HepG2 (cell line): ENCODE data around the gene ZNF506. TPM values are rescaled to one million over a fixed set of nuclear protein-coding genes. Genes with fewer than 3 reads are reported as not detected.
A peak's percentile ranks its signal among the peaks of the same experiment; 100 is the strongest.

Experiments
- HNRNPL ChIP-seq: fragments of 200-400 bp; formaldehyde crosslinking; IDR thresholded peaks from 2 replicates; pipeline ENCODE4 v1.6.1; 2017; ENCODE audit warnings: mild to moderate bottlenecking, low read depth, low read length
- HOXA7 ChIP-seq: sonication (generic); formaldehyde crosslinking; IDR thresholded peaks from 2 replicates; pipeline ENCODE4 v1.8.1; 2022; ENCODE audit warnings: mild to moderate bottlenecking, missing genetic modification reagents, moderate library complexity
- IKZF4 ChIP-seq: sonication (generic); formaldehyde crosslinking; IDR thresholded peaks from 2 replicates; pipeline ENCODE4 v1.5.1; 2020; ENCODE audit warnings: borderline replicate concordance, mild to moderate bottlenecking, low read depth, missing genetic modification reagents; ENCODE audit errors: not compliant biosample characterization
- JDP2 ChIP-seq: sonication (generic); formaldehyde crosslinking; IDR thresholded peaks from 2 replicates; pipeline ENCODE4 v1.8.1; 2022; ENCODE audit warnings: missing genetic modification reagents, borderline replicate concordance
- MEIS2 ChIP-seq: sonication (generic); formaldehyde crosslinking; IDR thresholded peaks from 2 replicates; pipeline ENCODE4 v1.9.0; 2021; ENCODE audit warnings: mild to moderate bottlenecking, missing genetic modification reagents
- NFATC3 ChIP-seq: sonication (generic); formaldehyde crosslinking; IDR thresholded peaks from 2 replicates; pipeline ENCODE4 v1.5.1; 2020; ENCODE audit warnings: mild to moderate bottlenecking, missing genetic modification reagents
- NFYC ChIP-seq: IDR thresholded peaks from 2 replicates; pipeline ENCODE4 v1.6.1; 2016; ENCODE audit warnings: missing genetic modification reagents, missing compliant biosample characterization
- NR2F6 ChIP-seq, 2 experiments: IDR thresholded peaks; 2 replicates each; pipeline ENCODE4 v1.6.1; 2016; ENCODE audit warnings: antibody characterized with exemption in 1 of 2, mild to moderate bottlenecking in 1 of 2
- PTBP1 ChIP-seq: fragments of 200-400 bp; formaldehyde crosslinking; IDR thresholded peaks from 2 replicates; pipeline ENCODE4 v1.6.1; 2018; ENCODE audit warnings: low read length, low read depth; ENCODE audit not compliant: poor library complexity, severe bottlenecking
- SCMH1 ChIP-seq: sonication (generic); formaldehyde crosslinking; IDR thresholded peaks from 2 replicates; pipeline ENCODE4 v1.9.0; 2021; ENCODE audit warnings: missing genetic modification reagents, mild to moderate bottlenecking, borderline replicate concordance
- ZBTB42 ChIP-seq: sonication (generic); formaldehyde crosslinking; IDR thresholded peaks from 2 replicates; pipeline ENCODE4 v1.5.0; 2020; ENCODE audit warnings: mild to moderate bottlenecking, missing genetic modification reagents
- ZNF326 ChIP-seq: sonication (generic); formaldehyde crosslinking; IDR thresholded peaks from 2 replicates; pipeline ENCODE4 v1.4.0; 2020; ENCODE audit warnings: missing genetic modification reagents, borderline replicate concordance
- ZNF343 ChIP-seq: sonication (generic); formaldehyde crosslinking; IDR thresholded peaks from 2 replicates; pipeline ENCODE4 v1.4.0; 2020; ENCODE audit warnings: mild to moderate bottlenecking, missing genetic modification reagents
- ZNF550 ChIP-seq: sonication (generic); formaldehyde crosslinking; IDR thresholded peaks from 2 replicates; pipeline ENCODE4 v1.4.0; 2020; ENCODE audit warnings: mild to moderate bottlenecking, missing genetic modification reagents, borderline replicate concordance
- ZNF552 ChIP-seq: sonication (generic); formaldehyde crosslinking; IDR thresholded peaks from 2 replicates; pipeline ENCODE4 v1.9.0; 2022; ENCODE audit warnings: missing genetic modification reagents, mild to moderate bottlenecking, borderline replicate concordance
- ZNF557 ChIP-seq: sonication (generic); formaldehyde crosslinking; IDR thresholded peaks from 2 replicates; pipeline ENCODE4 v1.4.0; 2020; ENCODE audit warnings: missing genetic modification reagents
- ZNF616 ChIP-seq: sonication (generic); formaldehyde crosslinking; IDR thresholded peaks from 2 replicates; pipeline ENCODE4 v1.5.0; 2020; ENCODE audit warnings: low read depth, mild to moderate bottlenecking, missing genetic modification reagents
- ZNF660 ChIP-seq: sonication (generic); formaldehyde crosslinking; IDR thresholded peaks from 2 replicates; pipeline ENCODE4 v1.5.1; 2020; ENCODE audit warnings: mild to moderate bottlenecking, low read depth, missing genetic modification reagents, borderline replicate concordance
- ZNF670 ChIP-seq: sonication (generic); formaldehyde crosslinking; IDR thresholded peaks from 2 replicates; pipeline ENCODE4 v1.8.0; 2022; ENCODE audit warnings: mild to moderate bottlenecking, missing genetic modification reagents, borderline replicate concordance
- ZNF766 ChIP-seq: sonication (generic); formaldehyde crosslinking; IDR thresholded peaks from 2 replicates; pipeline ENCODE4 v1.5.0; 2020; ENCODE audit warnings: missing genetic modification reagents, borderline replicate concordance
- ZNF776 ChIP-seq: sonication (generic); formaldehyde crosslinking; IDR thresholded peaks from 2 replicates; pipeline ENCODE4 v1.4.0; 2020; ENCODE audit warnings: mild to moderate bottlenecking, missing genetic modification reagents
- ZNF780A ChIP-seq: sonication (generic); formaldehyde crosslinking; IDR thresholded peaks from 2 replicates; pipeline ENCODE4 v1.8.0; 2022; ENCODE audit warnings: mild to moderate bottlenecking, missing genetic modification reagents, moderate library complexity
- ZNF883 ChIP-seq: sonication (generic); formaldehyde crosslinking; IDR thresholded peaks from 2 replicates; pipeline ENCODE4 v1.5.1; 2020; ENCODE audit warnings: mild to moderate bottlenecking, missing genetic modification reagents; ENCODE audit errors: not compliant biosample characterization
- ZSCAN25 ChIP-seq: sonication (generic); formaldehyde crosslinking; IDR thresholded peaks from 2 replicates; pipeline ENCODE4 v1.8.0; 2022; ENCODE audit warnings: mild to moderate bottlenecking, missing genetic modification reagents
- ZSCAN30 ChIP-seq: sonication (generic); formaldehyde crosslinking; IDR thresholded peaks from 2 replicates; pipeline ENCODE4 v1.5.0; 2020; ENCODE audit warnings: mild to moderate bottlenecking, missing genetic modification reagents
- ZSCAN9 ChIP-seq: IDR thresholded peaks from 2 replicates; pipeline ENCODE4 v1.6.1; 2016; ENCODE audit warnings: borderline replicate concordance
- polyA plus RNA-seq, 8 experiments: library from polyadenylated mRNA; depleted of rRNA in 3 of 8; stranded (reverse) in 7 of 8; unstranded in 1 of 8; fragments of >200 nt; fragmentation: Illumina TruSeq in 4 of 8; extraction: Trizol in 4 of 8; gene quantifications; 2 replicates each; pipeline versions ENCODE4 v1.2.1 to v1.2.3, GENCODE V29; 2011 to 2016; ENCODE audit warnings: low read depth in 4 of 8, missing spikeins in 1 of 8, mixed read lengths in 1 of 8; ENCODE audit not compliant: insufficient read depth in 1 of 8
- total RNA-seq, 5 experiments: library from RNA; depleted of rRNA; stranded (reverse); fragments of >200 nt; fragmentation: Illumina TruSeq; extraction: Trizol; gene quantifications; 2 replicates each; pipeline ENCODE4 v1.2.3, GENCODE V29; 2016; ENCODE audit warnings: low read depth in 1 of 5
- TF ChIP-seq, protein P1 (sequence below): sonication (generic); formaldehyde crosslinking; IDR thresholded peaks from 2 replicates; pipeline ENCODE4 v1.5.1; 2020; ENCODE audit warnings: missing genetic modification reagents, mild to moderate bottlenecking, borderline replicate concordance
- TF ChIP-seq, protein P2 (sequence below): sonication (generic); formaldehyde crosslinking; IDR thresholded peaks from 2 replicates; pipeline ENCODE4 v1.9.0; 2022; ENCODE audit warnings: low read depth, missing genetic modification reagents

Gene ZNF506
- total and polyA plus RNA-seq, 2 of the 13 experiments (the other 11 are each of a cell fraction or from before 2014, with no cell fraction given) = not detected

GRCh38 chr19:19865750-19866610, 44.4 kb upstream of the ZNF506 start, which contains the start of gene ZNF253 (continued):
- TF ChIP-seq, protein P1, sequence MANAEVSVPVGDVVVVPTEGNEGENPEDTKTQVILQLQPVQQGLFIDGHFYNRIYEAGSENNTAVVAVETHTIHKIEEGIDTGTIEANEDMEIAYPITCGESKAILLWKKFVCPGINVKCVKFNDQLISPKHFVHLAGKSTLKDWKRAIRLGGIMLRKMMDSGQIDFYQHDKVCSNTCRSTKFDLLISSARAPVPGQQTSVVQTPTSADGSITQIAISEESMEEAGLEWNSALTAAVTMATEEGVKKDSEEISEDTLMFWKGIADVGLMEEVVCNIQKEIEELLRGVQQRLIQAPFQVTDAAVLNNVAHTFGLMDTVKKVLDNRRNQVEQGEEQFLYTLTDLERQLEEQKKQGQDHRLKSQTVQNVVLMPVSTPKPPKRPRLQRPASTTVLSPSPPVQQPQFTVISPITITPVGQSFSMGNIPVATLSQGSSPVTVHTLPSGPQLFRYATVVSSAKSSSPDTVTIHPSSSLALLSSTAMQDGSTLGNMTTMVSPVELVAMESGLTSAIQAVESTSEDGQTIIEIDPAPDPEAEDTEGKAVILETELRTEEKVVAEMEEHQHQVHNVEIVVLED (CRISPR knock-in tag) = no peak; the same call in 1 of the 2 replicates
- 0 out of 2 replicates have a peak, but pooled peaks have one; percentile 65 for TF ChIP-seq ZNF780A
- TF ChIP-seq ZSCAN30 = no peak
- no peak for TF ChIP-seq ZNF326 (CRISPR knock-in tag)
- TF ChIP-seq HNRNPL = 0 out of 2 replicates have a peak, but pooled peaks have one; percentile 23
- no peak; the same call in 1 of the 2 replicates for TF ChIP-seq ZNF766 (CRISPR knock-in tag)
- TF ChIP-seq NFATC3 = no peak
- TF ChIP-seq ZSCAN25 = no peak
- TF ChIP-seq PTBP1 = no peak
- 0 out of 2 replicates have a peak, but pooled peaks have one; percentile 47 for TF ChIP-seq ZNF557 (CRISPR knock-in tag)
- no peak for TF ChIP-seq ZNF616 (CRISPR knock-in tag)
- TF ChIP-seq ZNF660 (CRISPR knock-in tag) = no peak
- TF ChIP-seq JDP2 (CRISPR knock-in tag) = no peak
- TF ChIP-seq ZNF552 (CRISPR knock-in tag) = no peak
- TF ChIP-seq MEIS2 (CRISPR knock-in tag) = no peak
- TF ChIP-seq NR2F6 (IDR thresholded peaks at IDR 0.05) = no peak
- TF ChIP-seq NR2F6 (CRISPR knock-in tag; IDR thresholded peaks at IDR 0.05) = no peak
- TF ChIP-seq HOXA7 (CRISPR knock-in tag) = no peak
- peak; percentile 90 for TF ChIP-seq NFYC (CRISPR knock-in tag)
- TF ChIP-seq ZNF670 (CRISPR knock-in tag) = peak; percentile 92
- peak; percentile 39 for TF ChIP-seq ZNF883 (CRISPR knock-in tag)
- TF ChIP-seq ZNF550 (CRISPR knock-in tag) = no peak
- no peak for TF ChIP-seq IKZF4 (CRISPR knock-in tag)
- peak; percentile 68; the same call in 1 of the 2 replicates for TF ChIP-seq ZNF343 (CRISPR knock-in tag)
- TF ChIP-seq ZNF776 (CRISPR knock-in tag) = no peak
- TF ChIP-seq, protein P2, sequence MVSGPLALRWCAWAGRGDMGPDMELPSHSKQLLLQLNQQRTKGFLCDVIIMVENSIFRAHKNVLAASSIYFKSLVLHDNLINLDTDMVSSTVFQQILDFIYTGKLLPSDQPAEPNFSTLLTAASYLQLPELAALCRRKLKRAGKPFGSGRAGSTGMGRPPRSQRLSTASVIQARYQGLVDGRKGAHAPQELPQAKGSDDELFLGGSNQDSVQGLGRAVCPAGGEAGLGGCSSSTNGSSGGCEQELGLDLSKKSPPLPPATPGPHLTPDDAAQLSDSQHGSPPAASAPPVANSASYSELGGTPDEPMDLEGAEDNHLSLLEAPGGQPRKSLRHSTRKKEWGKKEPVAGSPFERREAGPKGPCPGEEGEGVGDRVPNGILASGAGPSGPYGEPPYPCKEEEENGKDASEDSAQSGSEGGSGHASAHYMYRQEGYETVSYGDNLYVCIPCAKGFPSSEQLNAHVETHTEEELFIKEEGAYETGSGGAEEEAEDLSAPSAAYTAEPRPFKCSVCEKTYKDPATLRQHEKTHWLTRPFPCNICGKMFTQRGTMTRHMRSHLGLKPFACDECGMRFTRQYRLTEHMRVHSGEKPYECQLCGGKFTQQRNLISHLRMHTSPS (CRISPR knock-in tag) = no peak
- no peak for TF ChIP-seq ZBTB42 (CRISPR knock-in tag)
- no peak for TF ChIP-seq SCMH1 (CRISPR knock-in tag)
- TF ChIP-seq ZSCAN9 (CRISPR knock-in tag) = no peak
